ENCODE measurements around the gene DAAM2.

The DAAM2 gene

DNA sequence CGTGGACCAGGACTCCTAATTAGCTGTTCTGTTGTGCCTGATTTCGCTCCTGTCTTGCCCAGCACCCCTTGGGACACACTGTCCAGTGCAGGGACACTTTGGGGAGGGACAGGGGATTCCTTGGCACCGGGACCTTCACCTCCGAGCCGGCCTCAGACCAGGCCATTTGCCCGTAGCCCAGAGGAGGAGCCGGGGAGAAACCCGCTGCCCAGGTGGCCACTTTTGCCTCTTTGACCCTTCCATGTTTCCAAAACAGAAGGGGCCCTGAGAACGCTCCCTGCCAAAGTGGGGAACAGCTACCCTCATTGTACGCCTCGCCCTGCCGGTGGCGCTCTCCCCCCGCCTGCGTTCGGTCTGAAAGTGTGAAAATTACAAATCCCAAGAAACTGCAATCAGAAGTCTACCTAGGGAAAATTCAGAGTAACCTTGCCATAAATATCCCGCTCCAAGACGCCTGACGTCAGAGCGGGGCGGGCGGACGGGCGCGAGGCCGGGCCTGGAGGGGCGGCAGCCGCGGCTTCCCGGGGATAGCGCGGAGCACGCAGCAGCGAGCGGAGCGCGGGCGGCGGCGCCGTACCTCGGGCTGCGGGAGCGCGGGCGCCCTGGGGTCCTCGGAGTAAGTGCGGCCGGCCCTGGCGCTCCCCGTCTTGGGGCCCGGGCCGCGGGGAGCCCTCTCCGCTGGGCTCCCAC lies at the start of gene DAAM2:
TSS of gene DAAM2 (plus strand) at position 527 of the 690 bp plus-strand sequence. CDS start 63,927 bp downstream, outside the sequence.
- no peak for DNase-seq

GRCh38 chr6:39746795-39747194 lies 45.4 kb upstream of the DAAM2 start:
- DNase-seq, result no peak

DNA sequence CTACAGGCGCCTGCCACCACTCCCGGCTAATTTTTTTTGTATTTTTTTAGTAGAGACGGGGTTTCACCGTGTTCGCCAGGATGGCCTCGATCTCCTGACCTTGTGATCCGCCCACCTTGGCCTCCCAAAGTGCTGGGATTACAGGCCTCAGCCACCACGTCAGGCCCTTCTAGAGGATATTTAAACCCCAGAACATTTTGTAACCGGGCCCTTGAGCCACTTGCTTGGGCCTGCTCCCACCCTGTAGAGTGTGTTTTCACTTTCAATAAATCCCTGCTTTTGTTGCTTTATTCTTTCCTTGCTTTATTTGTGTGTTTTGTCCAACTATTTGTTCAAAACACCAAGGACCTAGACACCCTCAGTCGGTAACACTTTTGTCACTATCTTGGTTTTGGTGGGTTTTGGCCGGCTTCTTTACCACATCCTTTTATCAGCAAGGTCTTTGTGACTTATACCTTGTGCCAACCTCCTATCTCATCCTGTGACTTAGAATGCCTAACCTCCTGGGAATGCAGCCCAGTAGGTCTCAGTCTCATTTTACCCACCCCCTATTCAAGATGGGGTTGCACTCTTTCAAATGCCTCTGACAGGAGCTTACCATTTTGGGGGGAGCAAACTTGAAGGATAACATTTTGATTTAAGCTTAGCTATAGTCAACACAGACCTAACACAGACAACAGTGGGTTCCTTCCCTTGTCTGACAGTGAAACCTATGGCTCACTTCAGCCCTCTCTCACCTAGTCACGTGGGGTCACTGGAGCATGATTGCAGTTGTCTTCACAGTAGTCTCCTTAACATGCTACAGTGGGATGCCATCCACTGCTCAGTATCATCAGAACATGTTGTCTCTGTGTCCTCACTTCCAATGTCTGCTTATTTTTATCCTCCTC lies 39.1 kb upstream of the DAAM2 start:
- DNase-seq, result no peak

DNA sequence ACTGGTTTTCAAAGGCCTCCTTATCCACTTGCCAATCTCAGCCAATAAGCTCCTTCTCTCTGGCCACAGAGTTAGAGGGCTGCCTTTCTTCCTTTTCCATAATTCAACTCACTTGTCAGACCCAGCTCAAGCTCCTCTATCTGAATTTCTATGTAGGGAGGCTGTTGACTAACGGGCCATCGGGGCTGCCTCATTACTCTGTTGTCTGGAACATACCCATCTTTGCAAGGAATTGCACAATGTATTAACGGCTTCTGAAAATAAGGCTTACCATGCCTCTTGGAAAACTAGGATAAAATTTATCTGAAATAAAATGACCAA lies 38.5 kb upstream of the DAAM2 start:
- DNase-seq, result no peak

DNA sequence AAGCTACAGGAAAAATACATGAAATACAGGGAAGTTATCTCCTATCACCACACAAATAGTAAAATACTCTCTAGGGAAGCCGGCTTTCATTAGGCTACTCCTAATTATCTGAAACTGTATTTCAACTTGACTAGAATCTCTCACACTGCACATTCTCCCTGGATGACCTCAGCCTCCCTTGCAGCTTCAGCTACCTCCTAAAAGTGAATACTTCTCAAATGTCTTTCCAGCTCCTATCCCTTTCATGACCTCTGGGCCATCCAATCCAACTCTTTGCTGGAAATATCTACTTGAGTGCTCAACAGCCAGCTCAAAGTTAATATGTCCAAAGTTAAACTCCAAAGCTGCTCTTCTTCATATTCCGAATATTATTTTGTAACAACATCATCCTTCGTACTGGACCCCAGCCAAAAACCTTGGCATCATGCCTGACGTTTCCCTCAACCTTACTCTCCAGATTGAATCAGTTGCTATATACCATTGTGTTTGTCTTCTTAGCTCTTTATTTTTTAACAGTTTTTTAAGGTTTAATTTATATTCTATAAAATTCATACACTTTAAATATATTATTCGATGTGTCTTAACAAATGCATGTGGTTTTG lies 37.6 kb upstream of the DAAM2 start:
- no peak for DNase-seq

GRCh38 chr6:39755231-39755630 lies 36.9 kb upstream of the DAAM2 start:
- no peak for DNase-seq

GRCh38 chr6:39756582-39756981 lies 35.6 kb upstream of the DAAM2 start:
- DNase-seq, result no peak

DNA sequence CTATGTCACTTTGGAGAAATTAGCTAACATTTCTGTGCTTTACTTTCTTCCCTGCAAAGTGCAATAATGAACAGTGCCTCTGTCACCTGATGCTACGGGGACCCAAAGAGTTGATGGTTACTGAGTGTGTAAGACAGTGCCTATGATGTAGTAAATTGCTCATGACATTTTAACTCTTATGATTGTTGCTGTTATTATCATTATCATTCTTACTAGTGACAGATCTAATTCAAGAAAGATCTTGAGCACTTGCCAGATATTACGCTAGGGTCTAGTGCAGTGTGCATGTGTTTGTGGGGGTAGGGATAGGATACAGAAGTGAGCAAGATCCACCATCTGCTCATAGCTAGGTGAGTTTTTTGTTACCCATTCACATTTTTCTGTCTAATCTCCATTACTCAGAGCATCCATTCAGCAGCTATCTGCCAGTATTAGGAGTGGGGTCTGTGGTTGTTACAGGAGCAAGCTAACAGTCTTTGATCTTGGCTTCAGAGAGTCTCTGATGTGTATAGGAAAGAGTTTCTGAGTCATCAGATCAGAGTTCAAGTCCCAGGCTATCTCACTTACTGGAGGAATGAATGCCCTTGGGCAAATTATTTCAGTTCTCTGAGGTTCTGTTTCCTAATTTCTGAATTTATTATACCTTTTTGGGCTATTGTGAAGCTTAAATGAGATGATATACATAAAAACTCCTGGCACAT lies 33.1 kb upstream of the DAAM2 start:
- no peak for DNase-seq

GRCh38 chr6:39760226-39760952 lies 31.8 kb upstream of the DAAM2 start:
- DNase-seq, result no peak

GRCh38 chr6:39765508-39766065 lies 26.6 kb upstream of the DAAM2 start:
- no peak for DNase-seq

GRCh38 chr6:39769012-39769411 lies 23.2 kb upstream of the DAAM2 start:
- DNase-seq, result no peak

DNA sequence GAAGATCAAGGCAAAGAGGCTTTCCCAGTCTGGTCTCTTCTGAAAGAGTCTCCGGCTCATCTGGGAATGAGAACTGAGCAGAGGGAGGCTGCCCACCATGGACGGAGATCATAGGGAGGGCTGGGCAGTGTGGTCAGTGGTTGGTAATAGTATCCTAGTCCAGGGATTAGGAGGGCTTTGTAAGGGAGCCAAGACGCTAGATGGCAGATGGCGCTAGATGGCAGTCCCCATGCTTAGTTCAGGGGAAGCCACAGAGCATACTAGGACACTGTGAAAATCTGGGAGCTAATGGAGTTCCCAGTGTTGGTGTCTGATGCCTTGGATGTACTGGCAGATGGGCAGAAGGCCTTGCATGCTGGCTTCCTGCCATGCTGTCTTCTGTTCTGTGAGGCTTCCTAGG lies 21.7 kb upstream of the DAAM2 start:
- no peak for DNase-seq

DNA sequence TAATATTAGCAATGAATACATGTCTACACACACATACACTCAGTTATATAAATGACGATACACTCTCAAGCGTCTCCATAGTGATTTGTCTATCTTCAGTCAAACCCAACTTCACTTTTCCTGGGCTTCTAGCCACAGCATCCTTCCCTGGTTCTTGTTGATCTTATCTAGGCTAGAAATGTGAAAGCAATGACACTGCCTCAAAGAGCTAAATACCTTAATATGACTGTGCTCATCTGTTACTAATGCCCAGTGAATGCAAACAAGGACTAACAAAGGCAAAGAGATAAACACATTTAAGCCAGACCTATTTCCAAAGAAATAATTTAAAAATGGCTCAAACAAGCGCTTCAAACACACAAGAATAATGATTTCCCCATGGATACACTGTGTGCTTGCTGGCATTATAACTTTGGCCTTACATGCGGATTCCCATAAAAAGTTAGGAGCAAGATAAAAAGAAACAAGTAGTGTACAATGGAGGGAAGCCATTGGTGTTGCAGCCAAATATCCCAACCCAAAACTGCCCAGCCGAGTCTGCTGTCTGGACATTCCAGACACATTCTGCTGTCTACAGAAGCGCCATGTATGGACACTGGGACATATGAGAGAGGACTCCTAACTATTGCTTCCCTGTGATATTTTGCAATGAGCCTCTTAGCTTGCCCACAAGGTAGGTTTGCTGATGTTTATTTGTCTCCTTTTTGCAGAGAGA lies 19.5 kb upstream of the DAAM2 start:
- no peak for DNase-seq

DNA sequence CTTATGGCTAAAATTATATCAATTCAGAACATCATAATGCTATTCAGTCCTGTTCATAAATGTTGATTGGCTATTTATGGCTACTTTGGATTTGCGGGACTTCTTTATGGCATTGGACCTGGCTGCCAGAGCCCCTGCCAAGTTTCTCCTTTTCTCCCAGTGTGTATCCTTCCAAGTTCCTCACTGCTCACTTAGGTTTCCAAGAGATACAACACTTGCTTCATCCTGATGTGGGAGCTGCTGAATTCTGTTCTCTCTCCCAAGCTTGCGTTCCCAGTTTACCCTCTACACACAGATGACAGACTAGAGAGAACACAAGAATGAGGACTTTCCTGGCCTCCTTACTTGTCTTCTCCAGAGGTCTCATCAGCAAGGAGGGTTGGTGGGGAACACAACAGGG lies 18.4 kb upstream of the DAAM2 start:
- no peak for DNase-seq

DNA sequence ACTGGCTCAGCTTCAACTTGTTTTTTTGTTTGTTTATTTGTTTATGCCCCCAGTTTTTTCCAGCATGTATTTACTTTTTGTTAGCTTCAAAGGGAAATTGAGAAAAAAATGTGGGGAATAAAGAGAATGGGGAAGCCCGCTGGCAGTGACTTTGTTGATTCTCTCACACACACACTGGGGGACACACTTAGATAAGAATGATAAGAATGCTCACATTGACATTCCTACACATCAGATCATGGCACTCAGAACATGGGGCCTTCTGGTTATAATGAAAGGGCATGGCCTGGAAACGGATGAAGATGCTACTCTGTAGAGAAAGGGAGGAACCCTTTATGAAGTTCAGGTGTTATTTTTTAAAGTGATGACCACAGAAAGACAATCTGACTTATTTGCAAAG lies 15.6 kb upstream of the DAAM2 start:
- no peak for DNase-seq

- DNase-seq, result no peak
These were observed 15.0 kb upstream of the DAAM2 start for GRCh38 chr6:39777218-39777617.

DNA sequence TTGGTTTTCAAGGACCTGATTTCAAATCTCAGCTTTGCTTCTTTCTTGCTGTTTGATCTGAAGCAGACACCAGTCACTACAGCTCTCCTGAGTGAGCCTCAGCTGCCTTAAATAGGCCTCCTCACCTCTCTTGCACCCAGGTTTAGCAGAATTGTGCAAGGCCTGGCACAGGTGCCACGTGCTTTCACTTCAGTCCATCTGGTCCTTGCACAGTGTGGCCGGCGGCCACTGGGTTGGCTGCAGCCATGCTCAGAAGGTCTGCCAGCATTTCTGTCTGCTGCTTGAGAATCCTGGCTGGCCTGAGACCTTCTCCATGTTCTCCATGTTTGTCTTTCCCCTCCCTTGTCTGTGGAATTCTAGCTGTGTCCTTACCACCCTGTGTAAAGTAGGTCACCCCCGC lies 14.5 kb upstream of the DAAM2 start:
- no peak for DNase-seq

GRCh38 chr6:39778581-39779255 lies 13.5 kb upstream of the DAAM2 start:
- no peak for DNase-seq

GRCh38 chr6:39785281-39785680 lies 6.9 kb upstream of the DAAM2 start:
- DNase-seq, result no peak

DNA sequence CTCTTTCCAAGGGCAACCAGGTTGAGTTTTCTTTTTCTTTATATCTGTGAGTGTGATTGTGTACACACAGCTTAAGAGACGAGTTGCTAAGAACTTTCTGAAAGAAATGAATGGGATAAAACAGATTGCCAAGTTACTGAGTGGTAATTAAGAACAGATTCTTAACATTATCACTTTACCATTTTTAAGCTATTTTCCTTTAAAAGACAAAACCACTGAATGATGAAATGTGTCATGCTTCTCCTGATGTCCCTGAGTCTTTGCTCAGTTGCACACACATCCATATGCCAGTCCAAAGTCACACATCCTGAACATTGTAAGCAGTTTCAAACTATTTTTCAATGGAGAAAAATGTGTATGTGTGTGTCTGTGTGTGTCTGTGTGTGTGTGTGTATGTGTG lies 5.5 kb upstream of the DAAM2 start:
- DNase-seq, result no peak

- no peak for DNase-seq
These were observed 4.9 kb upstream of the DAAM2 start for GRCh38 chr6:39787322-39787721.

Measured in CD4-positive, alpha-beta T cell treated with Interleukin-15 for 1 hour (primary cell).